HepG2 (cell line): ENCODE measurements around the gene TNFRSF6B. TPM values are rescaled to one million over a fixed set of nuclear protein-coding genes. Genes with fewer than 3 reads are reported as not detected.

ENCODE experiments used
- ATAC-seq: fragments of 200-7000 bp; cut with Tn5 transposase; 3 replicates; pipeline ENCODE4 v1.9.1; 2020; ENCODE audit warnings: mild to moderate bottlenecking, moderate library complexity
- BruUV-seq: library from RNA; stranded (reverse); fragments of 400-500 nt; replicated peaks from 2 replicates; lab custom pipeline; 2021; lab: Mats Ljungman, UMichigan
- CTCF ChIA-PET: fragments of 300-600 bp; formaldehyde crosslinking; extraction: SDS; loops from one replicate; lab custom pipeline; 2021; ENCODE audit warnings: low total read pairs, inconsistent platforms, low intra/inter-chr PET ratio; lab: Yijun Ruan, JAX
- POLR2A ChIA-PET: fragments of 350-600 bp; sonication (Branson Sonifier 250); formaldehyde crosslinking; loops from one replicate; lab custom pipeline; 2020; ENCODE audit warnings: antibody characterized with exemption, inconsistent platforms; lab: Yijun Ruan, JAX
- DNase-seq: peaks from one replicate; pipeline ENCODE4 v3.0.0-alpha.2; 2015; ENCODE audit warnings: low spot score
- FAIRE-seq: peaks from 3 replicates; lab custom pipeline; 2011; peaks lifted over from hg19 to GRCh38; lab: Jason Lieb, UNC
- H2AFZ ChIP-seq: one replicate; pipeline ENCODE4 v1.6.1; 2011; ENCODE audit warnings: low read length, inconsistent platforms
- H3K27ac ChIP-seq: fragments of 300-600 bp; 3 replicates; pipeline ENCODE4 v1.8.0; 2011; ENCODE audit warnings: mixed run types, mild to moderate bottlenecking, mixed read lengths, low read length, inconsistent platforms; ENCODE audit not compliant: insufficient read depth; ENCODE audit errors: extremely low read length
- H3K27me3 ChIP-seq, 2 experiments: fragments of 200-600 bp in 1 of 2; 2 replicates in 1 of 2; 3 replicates in 1 of 2; pipeline versions ENCODE4 v1.6.0 to v1.8.0; 2011; ENCODE audit warnings: low read length in 2 of 2, mild to moderate bottlenecking in 2 of 2, moderate library complexity in 2 of 2, inconsistent platforms in 1 of 2; ENCODE audit not compliant: insufficient read depth in 2 of 2, control insufficient read depth in 1 of 2
- H3K36me3 ChIP-seq, 2 experiments: fragments of 200-600 bp in 1 of 2; replicated peaks in 1 of 2; 2 replicates in 1 of 2; 3 replicates in 1 of 2; pipeline versions ENCODE4 v1.5.1 to v1.8.0; 2011; ENCODE audit warnings: low read length in 2 of 2, inconsistent platforms in 1 of 2; ENCODE audit not compliant: insufficient read depth in 2 of 2, control insufficient read depth in 1 of 2
- H3K4me1 ChIP-seq: 2 replicates; pipeline ENCODE4 v1.5.1; 2012; ENCODE audit warnings: low read length, inconsistent platforms; ENCODE audit not compliant: insufficient read depth
- H3K4me2 ChIP-seq: 2 replicates; pipeline ENCODE4 v1.6.0; 2011; ENCODE audit warnings: low read depth, low read length, inconsistent platforms
- H3K4me3 ChIP-seq, 3 experiments: fragments of 200-600 bp in 1 of 3; sonication (generic), shearing (Covaris generic) in 1 of 3; replicated peaks in 1 of 3; 2 replicates each; pipeline ENCODE4 v1.5.1; 2011 to 2016; ENCODE audit warnings: low read length in 3 of 3, inconsistent platforms in 2 of 3, low read depth in 2 of 3, mild to moderate bottlenecking in 2 of 3, control low read depth in 1 of 3, mixed read lengths in 1 of 3; ENCODE audit not compliant: insufficient read depth in 1 of 3
- H3K79me2 ChIP-seq: one replicate; pipeline ENCODE4 v1.6.1; 2011; ENCODE audit warnings: low read length, inconsistent platforms; ENCODE audit not compliant: insufficient read depth
- H3K9ac ChIP-seq: 2 replicates; pipeline ENCODE4 v1.6.0; 2011; ENCODE audit warnings: mild to moderate bottlenecking, low read depth, low read length, inconsistent platforms; ENCODE audit not compliant: insufficient read depth
- H3K9me3 ChIP-seq: 2 replicates; pipeline ENCODE4 v1.5.1; 2012; ENCODE audit warnings: mild to moderate bottlenecking, low read length
- H4K20me1 ChIP-seq: 2 replicates; pipeline ENCODE4 v1.6.0; 2011; ENCODE audit warnings: inconsistent platforms, mild to moderate bottlenecking, low read length, moderate library complexity; ENCODE audit not compliant: insufficient read depth
- ASH2L ChIP-seq: fragments of 300-600, 200-600 bp; sonication (generic); IDR thresholded peaks from 2 replicates; pipeline ENCODE4 v1.7.0; 2017; ENCODE audit warnings: low read depth, mild to moderate bottlenecking, moderate library complexity, mixed read lengths, low read length; ENCODE audit not compliant: insufficient read length
- FIP1L1 ChIP-seq: fragments of 200-400 bp; formaldehyde crosslinking; IDR thresholded peaks from 2 replicates; pipeline ENCODE4 v1.6.1; 2018; ENCODE audit warnings: low read depth, mild to moderate bottlenecking, low read length, moderate library complexity, borderline replicate concordance; ENCODE audit not compliant: insufficient read depth
- MATR3 ChIP-seq: sonication (generic); formaldehyde crosslinking; IDR thresholded peaks from 2 replicates; pipeline ENCODE4 v1.4.0; 2020; ENCODE audit warnings: missing genetic modification reagents
- NR2C2 ChIP-seq: sonication (generic); formaldehyde crosslinking; IDR thresholded peaks from 2 replicates; pipeline ENCODE4 v1.4.0; 2020; ENCODE audit warnings: missing genetic modification reagents, mild to moderate bottlenecking, moderate library complexity, borderline replicate concordance
- POLR2G ChIP-seq: fragments of 200-400 bp; formaldehyde crosslinking; IDR thresholded peaks from 2 replicates; pipeline ENCODE4 v1.6.1; 2018; ENCODE audit warnings: mild to moderate bottlenecking, low read depth, low read length, moderate library complexity
- RARG ChIP-seq: sonication (generic); formaldehyde crosslinking; IDR thresholded peaks from 2 replicates; pipeline ENCODE4 v1.4.0; 2020; ENCODE audit warnings: low read depth, mild to moderate bottlenecking, missing genetic modification reagents
- SMAD3 ChIP-seq: sonication (generic); formaldehyde crosslinking; IDR thresholded peaks from 2 replicates; pipeline ENCODE4 v1.4.0; 2020; ENCODE audit warnings: missing genetic modification reagents
- SP1 ChIP-seq, 2 experiments: fragments of 450-650 bp in 1 of 2; sonication (generic) in 1 of 2; formaldehyde crosslinking in 1 of 2; IDR thresholded peaks; 2 replicates each; pipeline versions ENCODE4 v1.4.0 to v1.6.1; 2016 to 2020; ENCODE audit warnings: missing genetic modification reagents in 1 of 2
- TEAD2 ChIP-seq: sonication (generic); formaldehyde crosslinking; IDR thresholded peaks from 2 replicates; pipeline ENCODE4 v1.9.0; 2021; ENCODE audit warnings: missing genetic modification reagents
- ZNF136 ChIP-seq: sonication (generic); formaldehyde crosslinking; IDR thresholded peaks from 2 replicates; pipeline ENCODE4 v1.8.1; 2022; ENCODE audit warnings: low read depth, mild to moderate bottlenecking, moderate library complexity, missing genetic modification reagents
- ZNF567 ChIP-seq: sonication (generic); formaldehyde crosslinking; IDR thresholded peaks from 2 replicates; pipeline ENCODE4 v1.8.1; 2023; ENCODE audit warnings: mild to moderate bottlenecking, missing genetic modification reagents, borderline replicate concordance
- ZNF572 ChIP-seq: sonication (generic); formaldehyde crosslinking; IDR thresholded peaks from 2 replicates; pipeline ENCODE4 v1.5.1; 2020; ENCODE audit warnings: mild to moderate bottlenecking, missing genetic modification reagents
- ZNF768 ChIP-seq: sonication (generic); formaldehyde crosslinking; IDR thresholded peaks from 2 replicates; pipeline ENCODE4 v1.4.0; 2020; ENCODE audit warnings: missing genetic modification reagents
- WGBS: methylation state at CpG from one replicate; pipeline ENCODE4 v1.1.6; 2017; ENCODE audit warnings: low lambda C conversion rate; 5-methylcytosine and 5-hydroxymethylcytosine counted together
- in situ Hi-C: cut with HindIII; loops from 2 replicates; pipeline ENCODE4 v1.10.0; 2017; ENCODE audit warnings: low pct_unique_long_range_greater_than_20kb; ENCODE audit not compliant: extremely low pct_ligation_motif_present
- intact Hi-C: fragments of 100-400 bp; cut with micrococcal nuclease; formaldehyde crosslinking; loops from one replicate; pipeline ENCODE4 v1.10.0; 2022; ENCODE audit not compliant: unreplicated experiment
- polyA plus RNA-seq, 8 experiments: library from polyadenylated mRNA; depleted of rRNA in 3 of 8; stranded (reverse) in 7 of 8; unstranded in 1 of 8; fragments of >200 nt; fragmentation: Illumina TruSeq in 4 of 8; extraction: Trizol in 4 of 8; gene quantifications; 2 replicates each; pipeline versions ENCODE4 v1.2.1 to v1.2.3, GENCODE V29; 2011 to 2016; ENCODE audit warnings: low read depth in 4 of 8, missing spikeins in 1 of 8, mixed read lengths in 1 of 8; ENCODE audit not compliant: insufficient read depth in 1 of 8
- total RNA-seq, 5 experiments: library from RNA; depleted of rRNA; stranded (reverse); fragments of >200 nt; fragmentation: Illumina TruSeq; extraction: Trizol; gene quantifications; 2 replicates each; pipeline ENCODE4 v1.2.3, GENCODE V29; 2016; ENCODE audit warnings: low read depth in 1 of 5
- TF ChIP-seq, protein P1 (sequence below): sonication (generic); formaldehyde crosslinking; IDR thresholded peaks from 2 replicates; pipeline ENCODE4 v1.5.1; 2020; ENCODE audit warnings: mild to moderate bottlenecking, moderate library complexity, missing genetic modification reagents
- TF ChIP-seq, protein P2 (sequence below): sonication (generic); formaldehyde crosslinking; IDR thresholded peaks from 2 replicates; pipeline ENCODE4 v1.4.0; 2020; ENCODE audit warnings: missing genetic modification reagents, borderline replicate concordance
- TF ChIP-seq, protein P3 (sequence below): sonication (generic); formaldehyde crosslinking; IDR thresholded peaks from 2 replicates; pipeline ENCODE4 v1.5.1; 2020; ENCODE audit warnings: missing genetic modification reagents, mild to moderate bottlenecking, borderline replicate concordance

TNFRSF6B gene
- total and polyA plus RNA-seq, 2 of the 13 experiments (the other 11 are each of a cell fraction or from before 2014, with no cell fraction given) = 0.24 TPM; not detected in 1

DNA sequence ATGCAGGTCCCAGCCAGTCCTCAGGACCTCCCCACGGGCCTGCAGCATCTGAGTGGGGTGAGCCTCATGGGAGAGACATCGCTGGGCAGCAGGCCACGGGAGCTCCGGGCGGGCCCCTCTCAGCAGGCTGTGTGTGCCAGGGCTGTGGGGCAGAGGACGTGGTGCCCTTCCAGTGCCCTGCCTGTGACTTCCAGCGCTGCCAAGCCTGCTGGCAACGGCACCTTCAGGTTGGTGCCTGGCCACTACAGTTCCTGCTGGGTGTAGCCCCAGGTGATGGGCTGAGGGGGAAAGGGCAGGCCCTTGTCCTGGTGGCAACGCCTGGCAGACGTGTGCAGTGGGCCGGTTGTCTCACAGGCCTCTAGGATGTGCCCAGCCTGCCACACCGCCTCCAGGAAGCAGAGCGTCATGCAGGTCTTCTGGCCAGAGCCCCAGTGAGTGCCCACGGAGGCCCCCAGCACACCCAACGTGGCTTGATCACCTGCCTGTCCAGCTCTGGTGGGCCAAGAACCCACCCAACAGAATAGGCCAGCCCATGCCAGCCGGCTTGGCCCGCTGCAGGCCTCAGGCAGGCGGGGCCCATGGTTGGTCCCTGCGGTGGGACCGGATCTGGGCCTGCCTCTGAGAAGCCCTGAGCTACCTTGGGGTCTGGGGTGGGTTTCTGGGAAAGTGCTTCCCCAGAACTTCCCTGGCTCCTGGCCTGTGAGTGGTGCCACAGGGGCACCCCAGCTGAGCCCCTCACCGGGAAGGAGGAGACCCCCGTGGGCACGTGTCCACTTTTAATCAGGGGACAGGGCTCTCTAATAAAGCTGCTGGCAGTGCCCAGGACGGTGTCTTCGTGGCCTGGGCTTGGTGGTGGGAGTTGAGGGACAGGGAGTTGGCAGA, 787 bp upstream of the TNFRSF6B start:
- no peaks in the 10 kb centered on the region for H3K9me3 ChIP-seq
- peaks cover 4% of the 10 kb centered on the region; the same call in 1 of the 2 replicates for H4K20me1 ChIP-seq
- H3K4me1 ChIP-seq = peaks cover 21% of the 10 kb centered on the region
- ChIA-PET CTCF (no interaction called here), POLR2A (interaction anchor here (0.7 to 1.7 kb wide), 2 partner anchors 12 to 13 kb away, joined by 3 to 9 read pairs; partner anchors contain the start of genes ARFRP1 and ZGPAT)
- no peak for DNase-seq
- H3K4me2 ChIP-seq = no peak overlapping the region
- no peaks in the 10 kb centered on the region for H3K79me2 ChIP-seq
- intact Hi-C loops = no loop called here
- H3K27ac ChIP-seq = no peak overlapping the region
- no peak overlapping the region for H3K4me3 ChIP-seq
- 93% methylated on average over 13 of the region's 25 CpGs for WGBS
- H3K27me3 ChIP-seq = no peaks in the 10 kb centered on the region
- BruUV-seq = no TSS peak
- peak; percentile 0 for ATAC-seq
- no peak for FAIRE-seq
- H2AFZ ChIP-seq = no peak overlapping the region
- in situ Hi-C loops = no loop called here
- H3K9ac ChIP-seq = no peak overlapping the region
- H3K36me3 ChIP-seq = peaks cover 4% of the 10 kb centered on the region in 2 experiments; a peak in 4 of 5 replicates
- TF ChIP-seq ZNF572 (CRISPR knock-in tag) (0 out of 2 replicates have a peak, but pooled peaks have one; percentile 73), TEAD2 (CRISPR knock-in tag) (0 out of 2 replicates have a peak, but pooled peaks have one; percentile 23), POLR2G (peak; percentile 14; the same call in 1 of the 2 replicates), ZNF567 (CRISPR knock-in tag) (0 out of 2 replicates have a peak, but pooled peaks have one; percentile 49), NR2C2 (CRISPR knock-in tag) (no peak), SP1 (IDR thresholded peaks at IDR 0.05) (no peak), SP1 (CRISPR knock-in tag; IDR thresholded peaks at IDR 0.05) (no peak), FIP1L1 (peak; percentile 24; the same call in 1 of the 2 replicates), MATR3 (CRISPR knock-in tag) (no peak), RARG (no peak), ZNF768 (CRISPR knock-in tag) (no peak), SMAD3 (CRISPR knock-in tag) (no peak), ASH2L (no peak), ZNF136 (CRISPR knock-in tag) (no peak)
- TF ChIP-seq, protein P1, sequence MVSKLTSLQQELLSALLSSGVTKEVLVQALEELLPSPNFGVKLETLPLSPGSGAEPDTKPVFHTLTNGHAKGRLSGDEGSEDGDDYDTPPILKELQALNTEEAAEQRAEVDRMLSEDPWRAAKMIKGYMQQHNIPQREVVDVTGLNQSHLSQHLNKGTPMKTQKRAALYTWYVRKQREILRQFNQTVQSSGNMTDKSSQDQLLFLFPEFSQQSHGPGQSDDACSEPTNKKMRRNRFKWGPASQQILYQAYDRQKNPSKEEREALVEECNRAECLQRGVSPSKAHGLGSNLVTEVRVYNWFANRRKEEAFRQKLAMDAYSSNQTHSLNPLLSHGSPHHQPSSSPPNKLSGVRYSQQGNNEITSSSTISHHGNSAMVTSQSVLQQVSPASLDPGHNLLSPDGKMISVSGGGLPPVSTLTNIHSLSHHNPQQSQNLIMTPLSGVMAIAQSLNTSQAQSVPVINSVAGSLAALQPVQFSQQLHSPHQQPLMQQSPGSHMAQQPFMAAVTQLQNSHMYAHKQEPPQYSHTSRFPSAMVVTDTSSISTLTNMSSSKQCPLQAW (CRISPR knock-in tag) = no peak
- TF ChIP-seq, protein P2, sequence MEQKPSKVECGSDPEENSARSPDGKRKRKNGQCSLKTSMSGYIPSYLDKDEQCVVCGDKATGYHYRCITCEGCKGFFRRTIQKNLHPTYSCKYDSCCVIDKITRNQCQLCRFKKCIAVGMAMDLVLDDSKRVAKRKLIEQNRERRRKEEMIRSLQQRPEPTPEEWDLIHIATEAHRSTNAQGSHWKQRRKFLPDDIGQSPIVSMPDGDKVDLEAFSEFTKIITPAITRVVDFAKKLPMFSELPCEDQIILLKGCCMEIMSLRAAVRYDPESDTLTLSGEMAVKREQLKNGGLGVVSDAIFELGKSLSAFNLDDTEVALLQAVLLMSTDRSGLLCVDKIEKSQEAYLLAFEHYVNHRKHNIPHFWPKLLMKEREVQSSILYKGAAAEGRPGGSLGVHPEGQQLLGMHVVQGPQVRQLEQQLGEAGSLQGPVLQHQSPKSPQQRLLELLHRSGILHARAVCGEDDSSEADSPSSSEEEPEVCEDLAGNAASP = no peak
- TF ChIP-seq, protein P3, sequence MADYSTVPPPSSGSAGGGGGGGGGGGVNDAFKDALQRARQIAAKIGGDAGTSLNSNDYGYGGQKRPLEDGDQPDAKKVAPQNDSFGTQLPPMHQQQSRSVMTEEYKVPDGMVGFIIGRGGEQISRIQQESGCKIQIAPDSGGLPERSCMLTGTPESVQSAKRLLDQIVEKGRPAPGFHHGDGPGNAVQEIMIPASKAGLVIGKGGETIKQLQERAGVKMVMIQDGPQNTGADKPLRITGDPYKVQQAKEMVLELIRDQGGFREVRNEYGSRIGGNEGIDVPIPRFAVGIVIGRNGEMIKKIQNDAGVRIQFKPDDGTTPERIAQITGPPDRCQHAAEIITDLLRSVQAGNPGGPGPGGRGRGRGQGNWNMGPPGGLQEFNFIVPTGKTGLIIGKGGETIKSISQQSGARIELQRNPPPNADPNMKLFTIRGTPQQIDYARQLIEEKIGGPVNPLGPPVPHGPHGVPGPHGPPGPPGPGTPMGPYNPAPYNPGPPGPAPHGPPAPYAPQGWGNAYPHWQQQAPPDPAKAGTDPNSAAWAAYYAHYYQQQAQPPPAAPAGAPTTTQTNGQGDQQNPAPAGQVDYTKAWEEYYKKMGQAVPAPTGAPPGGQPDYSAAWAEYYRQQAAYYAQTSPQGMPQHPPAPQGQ (CRISPR knock-in tag) = no peak
